Mucosa of stomach (tissue), 1 donor: ENCODE measurements around the gene SPIRE2.
"Not testable (repeated sequence)": the region's sequence is repeated elsewhere in the genome, so short reads cannot be mapped to it uniquely, and the experiment has no call there.

ENCODE experiments used
- H3K27me3 ChIP-seq: one replicate; pipeline ENCODE4 v1.7.0; 2013; ENCODE audit warnings: mild to moderate bottlenecking, low read length; ENCODE audit not compliant: control insufficient read depth, insufficient read depth
- H3K36me3 ChIP-seq: one replicate; pipeline ENCODE4 v1.7.0; 2013; ENCODE audit warnings: low read length; ENCODE audit not compliant: control insufficient read depth, insufficient read depth
- H3K4me1 ChIP-seq: one replicate; pipeline ENCODE4 v1.7.0; 2013; ENCODE audit warnings: mild to moderate bottlenecking, low read length; ENCODE audit not compliant: control insufficient read depth, insufficient read depth
- H3K4me3 ChIP-seq: one replicate; pipeline ENCODE4 v1.7.0; 2013; ENCODE audit warnings: low read length
- H3K9ac ChIP-seq: one replicate; pipeline ENCODE4 v1.7.0; 2013; ENCODE audit warnings: mild to moderate bottlenecking, low read length, moderate library complexity
- H3K9me3 ChIP-seq: one replicate; pipeline ENCODE4 v1.7.0; 2013; ENCODE audit warnings: mild to moderate bottlenecking, low read length, moderate library complexity; ENCODE audit not compliant: control insufficient read depth
- donor health status: Pancreatic carcinoma.

The SPIRE2 gene

DNA sequence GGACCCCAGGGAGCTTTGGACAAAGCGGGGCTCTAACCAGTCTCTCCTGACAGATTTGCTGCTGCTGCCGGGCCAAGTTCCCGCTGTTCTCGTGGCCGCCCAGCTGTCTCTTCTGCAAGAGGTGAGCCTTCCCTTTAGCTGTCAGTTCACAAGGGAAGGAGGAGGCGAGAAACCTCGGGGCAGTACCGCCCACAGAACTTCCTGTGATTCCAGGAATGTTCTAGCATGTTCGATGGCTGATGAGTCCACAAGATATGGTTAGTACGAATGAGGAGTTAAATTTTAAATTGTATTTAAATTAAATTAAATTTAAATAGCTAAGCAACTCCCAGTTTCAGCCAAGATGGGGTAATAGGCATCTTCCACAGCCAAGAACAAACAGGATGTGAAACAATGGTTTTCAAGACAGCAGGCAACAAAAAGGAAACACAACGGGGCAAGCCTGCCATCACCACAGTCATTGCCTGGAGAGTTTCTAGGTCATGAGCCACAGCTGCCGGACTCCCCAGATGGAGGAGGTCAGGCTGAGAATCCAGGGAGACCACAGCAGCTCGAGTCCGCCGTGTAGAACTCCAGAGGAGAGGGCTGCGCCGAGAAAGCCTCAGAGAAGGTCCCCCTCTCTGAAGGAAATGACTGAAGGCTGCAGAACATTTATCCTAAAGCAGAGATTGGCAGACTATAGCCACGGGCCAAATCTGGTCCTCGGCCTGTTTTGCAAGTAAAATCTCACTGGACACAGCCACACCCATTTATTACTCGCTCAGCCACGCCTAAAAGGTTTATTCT lies 35.7 kb downstream of the SPIRE2 start:
- Histone ChIP-seq H3K4me3 (no peak overlapping the region), H3K4me1 (peaks cover 5% of the 10 kb centered on the region), H3K9me3 (no peaks in the 10 kb centered on the region), H3K36me3 (peaks cover 20% of the 10 kb centered on the region), H3K9ac (peak overlapping the region; percentile 17), H3K27me3 (no peaks in the 10 kb centered on the region)

DNA sequence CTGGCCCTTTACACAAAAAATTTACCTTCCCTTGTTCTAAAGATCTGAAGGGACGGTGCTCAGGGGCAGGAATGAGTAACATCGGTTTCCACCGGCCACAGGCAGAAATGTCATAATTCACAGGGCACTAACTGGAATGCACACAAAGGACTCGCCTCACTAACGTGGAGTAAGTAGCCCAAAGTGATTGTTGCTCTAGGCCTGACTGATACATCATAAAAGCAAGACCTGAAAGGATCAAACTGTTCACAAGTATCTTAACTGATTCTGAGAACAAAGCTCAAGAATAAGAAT lies 36.2 kb downstream of the SPIRE2 start:
- no peak overlapping the region for H3K4me3 ChIP-seq
- H3K9ac ChIP-seq: peak overlapping the region; percentile 17
- no peaks in the 10 kb centered on the region for H3K9me3 ChIP-seq
- H3K36me3 ChIP-seq: peaks cover 20% of the 10 kb centered on the region
- H3K4me1 ChIP-seq: peaks cover 5% of the 10 kb centered on the region
- H3K27me3 ChIP-seq: no peaks in the 10 kb centered on the region

DNA sequence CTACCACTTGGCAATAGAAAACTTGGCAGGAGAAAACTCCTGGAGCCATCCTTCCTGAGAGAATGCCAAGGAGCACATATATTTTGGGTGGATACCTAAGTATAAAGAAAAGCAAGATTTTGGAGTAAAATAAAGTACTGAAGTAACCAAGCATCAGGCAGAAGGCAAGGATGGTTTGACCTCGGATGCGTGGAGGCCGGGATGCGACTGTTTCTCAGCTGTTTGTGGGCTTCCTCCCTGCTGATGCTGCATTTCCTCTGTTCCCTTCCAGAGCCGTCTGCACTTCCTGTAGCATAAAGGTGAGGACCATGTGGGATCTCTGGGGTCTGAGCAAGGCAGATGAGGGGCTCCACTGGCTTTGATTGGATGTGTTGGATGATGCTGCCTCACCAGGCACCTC lies 39.6 kb downstream of the SPIRE2 start:
- Histone ChIP-seq H3K4me1 (peaks cover 12% of the 10 kb centered on the region), H3K9me3 (no peaks in the 10 kb centered on the region), H3K9ac (no peak overlapping the region), H3K36me3 (peaks cover 5% of the 10 kb centered on the region), H3K27me3 (no peaks in the 10 kb centered on the region), H3K4me3 (no peak overlapping the region)

DNA sequence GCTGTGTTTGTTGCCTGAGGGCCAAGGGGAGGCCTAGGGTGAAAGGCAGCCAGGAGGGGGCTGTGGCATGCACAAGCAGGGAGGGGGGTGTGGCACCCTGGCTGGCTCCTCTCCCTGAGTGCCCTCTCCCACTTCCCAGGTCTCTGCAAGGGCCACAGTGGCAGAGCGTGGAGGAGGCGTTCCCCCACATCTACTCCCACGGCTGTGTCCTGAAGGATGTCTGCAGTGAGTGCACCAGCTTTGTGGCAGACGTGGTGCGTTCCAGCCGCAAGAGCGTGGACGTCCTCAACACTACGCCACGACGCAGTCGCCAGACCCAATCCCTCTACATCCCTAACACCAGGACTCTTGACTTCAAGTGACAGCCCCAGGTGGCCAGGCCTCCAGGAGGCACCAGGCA lies 41.6 kb downstream of the SPIRE2 start:
- H3K27me3 ChIP-seq: no peaks in the 10 kb centered on the region
- H3K9ac ChIP-seq: no peak overlapping the region
- H3K36me3 ChIP-seq: peaks cover 5% of the 10 kb centered on the region
- peaks cover 10% of the 10 kb centered on the region for H3K4me1 ChIP-seq
- no peak overlapping the region for H3K4me3 ChIP-seq
- H3K9me3 ChIP-seq: no peaks in the 10 kb centered on the region

DNA sequence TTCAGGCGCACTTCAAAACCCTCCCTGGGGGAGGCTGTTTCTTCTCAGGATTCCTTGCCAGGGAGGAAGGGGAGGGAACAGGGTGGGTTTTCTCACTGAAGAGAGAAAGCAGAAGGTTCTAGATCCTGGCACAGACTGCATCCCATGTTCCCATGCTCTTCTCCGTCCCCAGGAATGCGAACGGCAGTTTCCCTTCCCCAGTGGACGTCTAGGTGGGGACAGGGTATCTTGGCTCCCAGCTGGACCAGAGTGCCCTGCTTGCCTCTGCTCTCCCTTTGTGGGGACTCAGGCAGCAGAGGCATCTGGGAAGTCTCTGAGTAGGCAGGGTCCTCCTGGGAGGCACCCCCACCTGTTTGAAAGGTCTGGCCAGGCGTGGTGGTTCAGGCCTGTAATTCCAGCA lies 42.2 kb downstream of the SPIRE2 start:
- no peak overlapping the region for H3K4me3 ChIP-seq
- no peaks in the 10 kb centered on the region for H3K9me3 ChIP-seq
- H3K36me3 ChIP-seq: peaks cover 5% of the 10 kb centered on the region
- H3K9ac ChIP-seq: no peak overlapping the region
- peaks cover 10% of the 10 kb centered on the region for H3K4me1 ChIP-seq
- H3K27me3 ChIP-seq: no peaks in the 10 kb centered on the region

DNA sequence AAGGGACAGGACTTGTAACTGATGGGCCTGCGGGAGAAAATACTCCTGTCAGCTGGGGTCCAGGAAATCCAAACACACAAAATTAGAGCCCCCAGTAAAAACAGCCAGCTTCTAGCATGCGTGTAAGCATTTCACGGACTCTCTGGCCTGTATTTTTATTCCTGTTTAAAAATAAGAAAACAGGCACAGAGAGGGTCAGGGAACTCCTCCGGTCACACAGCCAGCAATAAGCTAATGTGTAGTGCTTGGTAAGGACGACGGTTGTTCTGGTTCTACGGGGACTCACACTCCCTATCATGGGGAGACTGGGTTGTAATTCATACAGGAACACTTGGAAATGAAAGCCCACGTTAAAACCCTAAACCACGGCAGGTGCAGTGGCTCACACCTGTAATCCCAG lies 43.6 kb downstream of the SPIRE2 start:
- no peaks in the 10 kb centered on the region for H3K9me3 ChIP-seq
- no peaks in the 10 kb centered on the region for H3K27me3 ChIP-seq
- H3K36me3 ChIP-seq: peaks cover 5% of the 10 kb centered on the region
- H3K4me1 ChIP-seq: peaks cover 10% of the 10 kb centered on the region
- H3K9ac ChIP-seq: no peak overlapping the region
- no peak overlapping the region for H3K4me3 ChIP-seq

DNA sequence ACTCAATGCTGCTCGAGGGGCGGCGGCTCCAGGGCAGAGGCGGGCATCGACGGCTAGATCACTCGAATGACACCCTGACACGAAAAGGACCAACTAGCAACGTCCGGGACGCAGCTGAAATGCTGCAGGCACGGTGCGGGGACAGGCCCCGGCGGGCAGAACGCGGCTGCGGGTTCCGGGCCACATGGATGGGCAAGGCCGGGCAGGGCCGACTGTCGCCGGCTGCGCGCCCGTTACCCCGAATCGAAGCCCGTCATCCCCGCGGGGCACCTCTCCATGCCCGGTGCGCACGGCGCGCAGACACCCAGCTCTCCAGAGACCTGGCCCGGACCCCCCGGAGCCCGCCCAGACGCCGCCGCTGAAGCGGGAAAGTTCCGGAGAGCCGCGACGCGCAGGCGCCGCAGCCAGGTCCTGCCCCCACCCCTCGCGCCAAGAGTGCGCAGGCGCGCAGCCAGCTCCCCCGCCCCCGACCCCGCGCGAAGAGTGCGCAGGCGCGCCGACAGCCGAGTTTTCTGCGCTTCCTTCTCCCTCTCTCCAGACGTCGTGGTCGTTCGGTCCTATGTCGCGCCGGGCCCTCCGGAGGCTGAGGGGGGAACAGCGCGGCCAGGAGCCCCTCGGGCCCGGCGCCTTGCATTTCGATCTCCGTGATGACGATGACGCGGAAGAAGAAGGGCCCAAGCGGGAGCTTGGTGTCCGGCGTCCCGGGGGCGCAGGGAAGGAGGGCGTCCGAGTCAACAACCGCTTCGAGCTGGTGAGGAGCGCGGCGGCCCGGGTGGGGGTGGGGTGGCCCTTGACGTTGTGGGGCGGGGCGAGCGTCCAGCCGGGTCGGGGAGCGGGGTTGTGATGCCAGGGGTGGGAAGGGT lies 45.1 kb downstream of the SPIRE2 start, which contains the start of gene TCF25:
Gene TCF25 (plus strand): TSS at position 484 of the 863 bp plus-strand sequence. CDS start 76 bp downstream, at position 560.
- Histone ChIP-seq H3K9ac (peak within 1 kb of the TSS; percentile 95), H3K36me3 (no peaks in the 10 kb centered on the region), H3K4me3 (peak within 1 kb of the TSS; percentile 74)

DNA sequence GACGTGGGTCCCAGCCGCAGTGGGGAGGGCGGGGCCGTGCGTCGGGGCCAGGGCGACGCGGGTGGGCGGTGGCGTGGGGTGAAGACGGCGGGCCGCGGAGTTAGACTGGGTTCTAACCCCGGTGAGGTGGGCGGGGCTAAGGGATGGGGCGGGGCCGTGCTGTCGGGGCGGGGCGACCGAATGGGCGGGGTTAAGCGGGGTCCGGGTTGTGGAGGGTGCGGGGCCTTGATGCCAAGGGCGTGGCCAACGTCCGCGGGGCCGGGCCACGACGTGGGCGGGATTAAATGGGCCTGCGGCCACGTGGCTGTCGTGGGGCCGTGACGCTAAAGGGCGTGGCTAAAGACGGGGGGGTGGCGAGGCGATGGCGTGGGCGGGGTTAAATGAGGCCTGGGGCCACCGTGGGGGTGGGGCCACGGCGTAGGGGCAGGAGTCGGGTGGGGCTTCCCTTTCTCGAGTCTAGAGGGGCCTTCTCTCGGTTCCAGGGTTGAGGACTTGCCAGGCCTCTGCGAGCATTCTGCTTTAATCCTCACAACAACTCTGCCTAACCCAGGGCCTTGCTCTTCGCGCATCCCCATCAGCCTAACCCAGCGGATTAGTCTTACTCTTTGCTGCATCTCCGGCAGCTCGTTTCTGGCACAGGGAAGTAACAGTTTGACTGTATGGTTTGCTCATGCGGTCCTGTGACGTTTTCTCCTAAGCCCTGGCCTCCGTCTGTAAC lies 45.9 kb downstream of the SPIRE2 start:
- no peak overlapping the region for H3K4me3 ChIP-seq
- no peaks in the 10 kb centered on the region for H3K9me3 ChIP-seq
- peaks cover 10% of the 10 kb centered on the region for H3K4me1 ChIP-seq
- no peaks in the 10 kb centered on the region for H3K27me3 ChIP-seq
- no peaks in the 10 kb centered on the region for H3K36me3 ChIP-seq
- H3K9ac ChIP-seq: peak overlapping the region; percentile 95

More for the DNA sequence above, 45.1 kb downstream of the SPIRE2 start, which contains the start of gene TCF25:
- no peaks in the 10 kb centered on the region for H3K27me3 ChIP-seq
- H3K9me3 ChIP-seq: no peaks in the 10 kb centered on the region
- peaks cover 10% of the 10 kb centered on the region for H3K4me1 ChIP-seq

DNA sequence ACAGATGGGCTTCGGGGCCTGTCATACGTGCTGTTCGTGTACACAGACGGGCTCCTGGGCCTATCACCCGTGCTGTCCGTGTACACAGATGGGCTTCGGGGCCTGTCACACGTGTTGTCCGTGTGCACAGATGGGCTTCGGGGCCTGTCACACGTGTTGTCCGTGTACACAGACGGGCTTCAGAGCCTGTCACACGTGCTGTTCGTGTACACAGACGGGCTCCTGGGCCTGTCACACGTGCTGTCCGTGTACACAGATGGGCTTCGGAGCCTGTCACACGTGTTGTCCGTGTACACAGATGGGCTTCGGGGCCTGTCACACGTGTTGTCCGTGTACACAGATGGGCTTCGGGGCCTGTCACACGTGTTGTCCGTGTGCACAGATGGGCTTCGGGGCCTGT lies 50.8 kb downstream of the SPIRE2 start:
- not testable (repeated sequence) for H3K9ac ChIP-seq, H3K27me3 ChIP-seq, H3K4me1 ChIP-seq, H3K4me3 ChIP-seq, H3K9me3 ChIP-seq
- H3K36me3 ChIP-seq: peaks cover 12% of the 10 kb centered on the region

DNA sequence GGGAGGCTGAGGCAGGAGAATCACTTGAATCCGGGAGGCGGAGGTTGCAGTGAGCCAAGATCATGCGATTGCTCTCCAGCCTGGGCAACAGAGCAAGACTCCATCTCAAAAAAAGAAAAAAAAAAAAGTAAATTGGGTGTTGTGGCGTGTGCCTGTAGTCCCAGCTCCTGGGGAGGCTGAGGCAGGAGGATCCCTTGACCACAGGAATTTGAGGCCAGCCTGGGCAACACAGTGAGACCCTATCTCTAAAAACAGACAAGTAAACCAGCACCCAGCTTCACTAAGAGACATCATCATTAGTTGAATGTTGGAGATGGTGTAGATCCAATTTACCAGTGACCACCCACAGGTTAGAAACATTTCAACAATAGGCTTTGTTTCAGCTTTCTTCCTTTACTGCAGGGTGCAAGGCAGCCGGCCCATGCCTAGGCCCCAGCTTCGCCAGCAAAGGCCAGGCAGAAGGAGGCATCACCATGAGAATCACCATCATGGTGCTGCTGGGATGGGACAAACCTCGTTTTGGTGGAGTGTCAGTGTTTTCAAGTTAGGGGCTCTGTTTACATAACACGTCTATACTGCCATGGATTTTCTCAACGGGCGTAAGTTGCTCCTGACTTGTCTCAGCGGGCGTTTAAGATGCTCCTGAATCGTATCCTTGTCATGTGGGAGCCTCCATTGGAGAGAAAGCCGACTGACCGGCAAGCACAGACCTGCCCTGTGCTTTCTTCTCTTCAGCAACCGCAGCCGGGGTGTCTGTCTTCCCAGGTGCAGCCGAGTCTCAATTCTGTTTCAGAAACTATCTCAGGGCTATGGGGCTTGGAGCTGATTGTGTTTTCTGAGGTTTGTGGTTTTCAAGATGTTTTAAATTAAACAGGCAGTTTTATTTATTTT lies 52.4 kb downstream of the SPIRE2 start:
- no peak overlapping the region for H3K4me3 ChIP-seq
- H3K9me3 ChIP-seq: no peaks in the 10 kb centered on the region
- H3K4me1 ChIP-seq: no peaks in the 10 kb centered on the region
- H3K9ac ChIP-seq: no peak overlapping the region
- peaks cover 23% of the 10 kb centered on the region for H3K36me3 ChIP-seq
- no peaks in the 10 kb centered on the region for H3K27me3 ChIP-seq

DNA sequence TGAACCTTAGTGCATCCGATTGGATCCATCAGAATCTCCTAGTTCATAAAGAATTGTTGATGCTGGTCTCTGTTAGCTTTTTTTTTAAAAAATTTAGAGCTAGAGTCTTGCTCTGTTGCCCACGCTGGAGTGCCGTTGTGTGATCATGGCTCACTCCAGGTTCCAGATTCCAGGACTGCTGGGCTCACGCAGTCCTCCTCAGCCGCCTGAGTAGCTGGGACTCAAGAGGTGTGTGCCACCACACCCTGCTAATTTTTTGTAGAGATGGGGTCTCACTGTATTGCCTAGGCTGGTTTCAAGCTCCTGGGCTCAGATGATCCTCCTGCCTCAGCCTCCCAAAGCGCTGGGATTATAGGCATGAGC lies 53.1 kb downstream of the SPIRE2 start:
- no peaks in the 10 kb centered on the region for H3K4me1 ChIP-seq
- no peaks in the 10 kb centered on the region for H3K27me3 ChIP-seq
- H3K4me3 ChIP-seq: no peak overlapping the region
- H3K9me3 ChIP-seq: no peaks in the 10 kb centered on the region
- H3K9ac ChIP-seq: no peak overlapping the region
- H3K36me3 ChIP-seq: peaks cover 23% of the 10 kb centered on the region
